Fibroblast of skin of right biceps (primary cell): ENCODE results near the gene GRXCR2.
"Not testable (repeated sequence)": the region's sequence is repeated elsewhere in the genome, so short reads cannot be mapped to it uniquely, and the experiment has no call there.

Source experiments
- DNase-seq: peaks from one replicate; pipeline ENCODE4 v3.0.0-alpha.2; 2013

Gene GRXCR2, protein sequence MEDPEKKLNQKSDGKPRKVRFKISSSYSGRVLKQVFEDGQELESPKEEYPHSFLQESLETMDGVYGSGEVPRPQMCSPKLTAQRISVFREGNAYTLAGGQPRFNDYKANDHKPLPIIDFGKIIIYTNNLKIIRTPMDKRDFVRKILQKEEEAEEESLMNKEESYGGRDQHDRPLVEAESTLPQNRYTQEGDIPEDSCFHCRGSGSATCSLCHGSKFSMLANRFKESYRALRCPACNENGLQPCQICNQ

DNA sequence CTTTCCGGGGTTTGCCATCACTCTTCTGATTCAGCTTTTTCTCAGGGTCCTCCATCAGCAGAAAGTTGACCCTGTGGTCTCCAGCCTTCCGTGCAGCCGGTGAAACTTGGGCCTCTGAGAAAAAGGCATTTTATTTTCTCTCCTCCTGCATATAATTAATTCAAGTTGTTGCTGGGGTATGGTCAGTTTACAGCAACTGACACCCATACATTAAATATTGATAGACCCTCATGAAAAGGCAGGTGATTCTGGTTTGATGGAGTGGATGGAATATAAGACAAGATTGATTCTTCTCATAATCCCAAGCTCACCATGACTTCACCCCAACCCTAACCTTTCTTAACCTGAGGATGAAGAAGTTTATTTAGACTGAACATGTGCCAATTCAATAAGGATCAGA lies at the start of gene GRXCR2:
TSS of gene GRXCR2 (minus strand) at position 101 of the 400 bp plus-strand sequence. CDS start at position 55, 46 bp downstream.
- no peak for DNase-seq

DNA sequence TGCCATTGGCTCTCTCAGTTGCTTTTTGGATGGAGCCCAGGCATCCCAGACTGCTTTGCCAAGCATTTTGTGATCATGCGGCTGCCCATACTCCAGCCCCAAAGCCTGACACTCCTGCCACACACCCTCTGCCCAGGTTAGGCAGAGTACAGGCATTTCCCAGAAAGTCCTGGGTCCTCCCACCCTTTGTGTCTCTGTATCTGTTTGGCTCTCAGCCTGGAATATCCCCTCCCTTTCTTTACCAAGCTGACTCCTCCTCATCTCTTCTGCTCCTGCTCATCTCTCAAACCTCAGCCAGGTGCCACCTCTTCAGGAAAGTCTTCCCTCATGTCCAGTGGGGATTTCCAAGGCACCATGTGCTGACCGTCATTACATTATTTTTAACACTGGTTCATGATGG lies 49.2 kb upstream of the GRXCR2 start:
- no peak for DNase-seq

DNA sequence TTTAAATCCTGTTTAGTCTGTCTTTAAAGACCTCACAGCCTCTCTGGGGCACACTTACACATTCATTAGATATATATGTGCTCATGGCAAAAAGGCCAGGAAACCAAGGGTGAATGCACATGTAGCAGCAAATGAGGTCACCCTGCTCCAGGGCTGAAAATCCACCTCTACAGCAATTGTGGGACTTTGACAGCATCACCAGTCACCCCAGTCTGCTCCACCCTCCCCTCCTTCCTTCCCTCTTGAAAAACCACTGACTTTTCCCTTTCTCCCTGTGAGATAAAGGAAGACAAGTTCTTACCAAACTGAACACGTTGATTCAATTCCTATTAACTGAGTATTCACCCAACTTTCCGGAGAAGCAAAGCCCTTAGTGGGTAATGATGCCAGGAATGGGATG lies 48.4 kb upstream of the GRXCR2 start:
- DNase-seq = no peak

DNA sequence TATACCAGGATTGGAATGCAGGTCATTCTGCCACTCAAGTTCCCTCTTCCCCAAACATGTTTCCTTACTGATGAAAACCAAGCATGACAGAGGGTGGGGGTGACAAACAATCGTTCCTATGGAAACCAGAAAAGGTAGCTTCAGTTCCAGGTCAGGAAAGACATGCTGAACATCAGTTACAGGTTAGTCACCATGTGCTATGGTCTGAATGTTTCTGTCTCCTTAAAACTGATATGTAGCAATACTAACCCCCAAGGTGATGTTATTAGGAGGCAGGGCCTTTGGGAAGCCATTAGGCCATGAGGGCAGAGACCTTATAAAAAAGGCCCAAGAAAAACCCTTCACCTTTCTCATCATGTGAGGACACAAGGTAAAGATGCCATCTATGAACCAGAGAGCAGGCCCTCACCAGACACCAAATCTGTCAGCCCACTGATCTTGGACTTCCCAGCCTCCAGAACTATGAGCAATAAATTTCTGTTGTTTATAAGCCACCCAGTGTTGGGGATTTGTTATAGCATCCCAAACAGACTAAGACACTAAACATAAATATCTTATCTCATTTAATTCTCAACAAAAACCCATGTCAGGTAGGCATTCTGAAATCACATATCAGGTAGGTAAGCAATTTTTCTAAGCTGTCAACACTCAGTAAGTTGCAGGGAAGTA lies 47.9 kb upstream of the GRXCR2 start:
- DNase-seq = no peak

DNA sequence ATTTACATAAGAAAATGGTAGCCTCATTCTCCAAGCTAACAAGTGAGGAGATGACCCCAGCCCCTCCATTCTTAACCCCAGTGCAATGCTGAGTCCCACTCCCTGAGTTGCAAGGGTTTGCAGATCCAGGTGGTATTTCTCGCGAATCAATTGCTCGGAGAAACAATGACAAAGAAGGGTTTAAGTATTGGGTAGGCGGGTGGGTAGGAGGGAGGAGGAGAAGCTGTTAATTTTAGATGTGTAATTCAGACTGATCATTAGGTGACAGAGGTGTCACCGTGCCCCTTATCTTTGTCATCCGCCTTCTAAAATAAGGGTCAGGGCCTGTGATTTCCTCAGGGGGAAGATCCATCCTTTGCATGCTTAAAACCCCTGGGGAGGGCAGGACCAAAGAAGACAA lies 46.6 kb upstream of the GRXCR2 start:
- DNase-seq = no peak

DNA sequence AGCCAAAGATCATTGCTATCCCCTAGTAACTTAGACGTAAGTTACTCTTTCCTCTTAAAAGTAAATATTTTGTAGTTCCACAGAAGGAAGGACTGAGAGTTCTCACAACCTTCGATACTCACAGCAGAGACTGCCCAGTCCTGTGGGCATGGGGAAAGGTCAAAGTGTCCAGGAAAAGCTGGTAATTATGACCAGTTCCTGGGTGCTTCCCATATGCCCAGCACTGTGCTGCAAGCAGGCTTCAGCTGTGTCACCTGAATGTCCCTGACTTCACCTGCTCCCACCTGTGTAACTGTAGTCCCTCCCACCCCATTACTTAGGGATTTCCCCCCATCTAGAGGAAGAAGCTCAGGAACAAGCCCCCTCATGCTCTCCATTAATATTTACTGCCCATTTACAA lies 45.6 kb upstream of the GRXCR2 start:
- DNase-seq = no peak

DNA sequence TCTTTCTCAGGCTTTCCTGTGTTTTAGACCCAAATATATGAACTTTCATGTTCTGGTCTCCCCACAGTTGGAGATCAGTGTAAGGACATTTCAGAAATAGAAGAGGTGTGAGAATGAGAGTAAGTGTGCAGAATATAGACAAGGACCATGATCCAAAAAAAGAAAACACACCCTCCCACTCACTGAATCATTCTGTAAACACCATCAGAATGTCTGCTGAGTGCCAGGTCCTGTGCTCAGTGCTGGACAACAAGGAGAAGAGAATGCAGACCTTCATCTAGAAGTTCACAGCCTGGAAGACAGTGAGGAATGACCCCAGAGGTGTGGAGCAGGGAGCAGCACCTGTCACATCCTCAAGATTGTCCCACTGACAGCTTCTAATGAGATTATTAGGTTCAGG lies 44.5 kb upstream of the GRXCR2 start:
- DNase-seq = no peak

DNA sequence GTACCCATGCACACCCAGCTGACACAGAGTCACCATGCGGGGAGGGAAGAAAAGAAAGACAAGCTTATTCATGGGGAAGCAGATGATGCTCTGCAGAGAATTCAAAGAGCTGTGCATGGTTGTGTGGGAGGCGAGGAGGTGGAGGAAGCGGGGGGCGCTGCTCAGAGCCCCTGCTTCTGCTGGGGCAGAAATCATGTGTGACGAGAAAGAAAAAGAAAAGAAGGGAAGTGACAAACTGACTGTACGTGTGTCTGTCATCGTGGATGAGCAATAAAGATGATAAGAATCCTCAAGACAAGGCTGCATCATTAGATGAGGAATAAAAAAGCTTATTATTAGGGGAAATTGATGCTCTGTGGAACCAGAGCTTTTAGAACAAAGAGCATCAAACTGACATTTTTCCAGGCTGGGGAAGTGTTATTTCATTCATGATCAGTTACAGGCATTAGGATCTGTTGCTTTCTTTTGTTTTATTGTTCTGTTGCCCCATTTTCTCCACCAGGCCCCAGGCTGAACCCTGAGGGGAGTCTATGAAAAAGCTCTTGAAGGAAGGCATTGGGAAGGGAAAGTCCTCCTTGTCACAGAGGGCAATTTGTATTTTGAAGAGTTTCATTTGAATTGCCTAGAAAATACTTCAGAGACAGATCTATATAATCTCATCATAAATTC lies 43.3 kb upstream of the GRXCR2 start:
- no peak for DNase-seq

DNA sequence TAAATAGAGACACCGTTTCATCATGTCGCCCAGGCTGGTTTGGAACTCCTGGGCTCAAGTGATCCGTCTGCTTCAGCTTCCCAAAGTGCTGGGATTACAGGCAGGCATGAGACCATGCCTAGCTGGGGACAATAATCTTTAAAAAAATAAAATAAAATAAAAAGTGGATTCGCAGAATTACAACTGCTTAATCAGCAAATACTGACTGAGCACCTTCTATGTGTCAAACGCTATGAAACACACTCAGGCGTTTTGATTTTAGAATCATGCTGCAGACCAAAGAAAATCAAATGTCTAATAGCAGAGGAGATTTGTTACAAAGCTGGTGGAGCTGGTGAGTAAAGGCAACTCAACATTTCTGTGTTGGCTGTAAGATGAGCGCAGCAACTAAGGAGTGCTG lies 40.9 kb upstream of the GRXCR2 start:
- no peak for DNase-seq

DNA sequence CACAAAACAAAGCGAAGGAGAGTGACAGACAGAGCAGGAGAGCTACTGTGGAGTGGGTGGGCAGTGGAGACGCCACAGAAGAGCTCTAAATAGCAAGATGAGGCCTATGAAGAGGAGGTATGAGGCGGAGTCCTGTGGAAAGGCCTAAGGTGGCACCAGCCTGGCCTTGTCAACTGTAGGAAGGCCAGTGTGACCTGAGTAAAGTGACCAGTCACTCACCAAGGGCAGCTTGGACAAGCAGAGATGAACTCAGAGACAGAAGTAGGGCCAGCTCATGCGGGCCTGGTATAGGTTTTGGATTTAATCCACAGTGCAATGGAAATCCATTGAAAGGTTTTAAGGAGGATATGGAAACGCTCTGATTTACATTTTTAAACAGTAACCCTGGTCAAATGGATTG lies 39.8 kb upstream of the GRXCR2 start:
- DNase-seq = no peak

DNA sequence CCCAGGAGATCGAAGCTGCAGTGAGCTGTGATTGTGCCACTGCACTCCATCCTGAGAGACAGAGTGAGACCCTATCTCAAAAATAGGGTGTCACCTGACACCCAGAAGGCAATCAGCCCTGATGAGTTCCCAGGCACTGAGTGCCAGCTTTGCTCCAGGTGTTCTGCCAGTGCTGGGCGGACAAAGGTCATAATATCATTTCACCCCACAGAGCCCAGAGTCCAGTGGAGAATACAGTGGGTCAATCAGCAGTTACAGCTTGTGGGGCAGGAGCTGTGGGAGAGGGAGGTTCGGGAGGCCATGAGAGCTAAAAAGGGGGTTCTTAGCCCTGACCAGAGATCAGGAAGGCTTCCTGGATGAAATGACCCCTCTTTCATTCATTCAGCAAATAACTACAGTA lies 39.2 kb upstream of the GRXCR2 start:
- no peak for DNase-seq

DNA sequence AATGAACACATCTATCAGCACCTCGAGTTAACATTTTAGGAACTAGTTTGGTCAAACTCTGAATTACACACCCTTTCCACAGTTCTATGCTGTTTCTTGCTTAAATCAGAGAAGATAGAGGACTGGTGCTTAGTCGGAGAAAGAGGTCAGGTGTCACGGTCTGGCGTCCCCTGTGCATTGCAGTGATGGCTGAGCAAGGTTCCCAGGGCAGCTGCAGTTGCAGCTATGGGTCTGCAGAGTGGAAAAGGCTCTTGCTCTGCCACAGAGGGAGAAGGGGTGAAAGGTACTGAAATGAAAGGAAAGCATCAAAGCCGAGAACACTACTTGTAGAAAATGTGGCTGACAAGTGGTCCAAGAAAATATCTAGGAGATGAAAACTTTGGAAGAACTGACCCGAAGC lies 38.4 kb upstream of the GRXCR2 start:
- DNase-seq = no peak

DNA sequence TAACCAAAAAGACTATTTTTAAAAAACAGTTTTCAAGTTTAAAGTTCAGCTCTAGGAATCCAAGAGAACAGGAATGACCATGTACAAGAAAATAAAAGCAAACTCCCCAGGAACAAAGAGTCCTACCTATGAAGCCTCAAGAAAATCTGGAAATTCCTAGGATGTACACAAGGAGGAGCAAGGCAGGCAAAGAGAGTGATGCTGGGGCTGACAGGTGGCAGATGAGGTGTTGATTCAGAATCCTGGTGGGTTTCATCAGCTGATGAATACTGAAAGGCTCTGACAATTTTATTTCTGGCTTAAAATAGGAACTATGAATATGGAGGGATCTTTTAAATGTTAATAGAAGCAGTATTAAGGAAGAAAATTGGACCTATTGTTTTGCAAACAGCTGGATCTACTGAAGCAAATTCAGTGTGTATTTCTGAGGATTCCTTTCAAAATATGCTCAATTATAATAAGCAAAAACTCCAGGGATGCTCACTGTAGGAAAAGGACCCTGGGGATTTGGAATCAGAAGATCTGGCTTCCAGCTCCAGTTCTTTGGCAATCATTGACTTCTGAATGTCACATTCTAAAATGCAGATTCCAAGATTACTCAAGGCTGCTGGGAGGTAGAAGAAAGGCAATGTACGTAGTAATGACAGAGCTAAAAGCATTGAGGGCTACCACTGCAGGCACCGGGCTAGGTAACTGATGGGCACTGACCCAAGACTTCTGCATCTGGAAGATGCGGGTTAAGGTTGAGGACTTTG lies 35.6 kb upstream of the GRXCR2 start:
- DNase-seq = no peak

DNA sequence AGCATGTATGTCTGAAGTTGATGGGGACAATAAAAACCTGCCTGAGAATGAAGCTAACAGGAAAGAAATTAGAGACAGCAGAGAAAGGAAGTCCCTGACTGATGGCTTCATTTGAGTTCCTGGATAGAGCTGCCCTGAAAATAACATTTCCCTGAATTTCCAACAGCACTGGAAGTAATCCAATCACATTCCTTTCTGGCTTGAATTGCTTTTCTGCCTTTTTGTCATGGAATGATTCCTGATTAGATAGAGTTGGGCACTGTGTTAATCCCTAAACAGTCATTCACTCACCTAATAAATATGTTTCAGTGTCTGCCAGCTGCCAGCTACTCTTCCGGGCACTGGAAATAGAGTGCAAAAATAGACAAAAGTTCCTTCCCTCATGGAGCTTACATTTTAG lies 33.6 kb upstream of the GRXCR2 start:
- DNase-seq = peak; percentile 53

DNA sequence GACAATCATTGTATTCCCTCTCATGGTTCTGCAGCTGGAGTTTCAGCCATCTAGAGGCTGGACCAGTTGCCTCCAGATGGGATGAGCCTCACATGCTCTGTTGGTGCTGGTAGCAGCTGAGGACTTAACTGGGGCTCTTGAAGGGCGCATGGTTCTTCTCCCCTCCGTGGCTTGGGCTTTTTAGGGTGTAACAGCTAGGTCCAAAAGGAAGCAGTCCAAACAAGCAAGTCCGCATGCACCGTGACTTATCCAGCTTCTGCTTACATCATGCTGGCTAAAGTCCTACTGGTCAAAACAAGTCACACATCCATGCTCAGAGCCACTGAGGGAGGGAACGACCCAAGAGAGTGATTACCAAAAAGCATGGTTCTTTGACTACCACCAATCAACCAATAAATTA lies 31.9 kb upstream of the GRXCR2 start:
- DNase-seq = no peak

DNA sequence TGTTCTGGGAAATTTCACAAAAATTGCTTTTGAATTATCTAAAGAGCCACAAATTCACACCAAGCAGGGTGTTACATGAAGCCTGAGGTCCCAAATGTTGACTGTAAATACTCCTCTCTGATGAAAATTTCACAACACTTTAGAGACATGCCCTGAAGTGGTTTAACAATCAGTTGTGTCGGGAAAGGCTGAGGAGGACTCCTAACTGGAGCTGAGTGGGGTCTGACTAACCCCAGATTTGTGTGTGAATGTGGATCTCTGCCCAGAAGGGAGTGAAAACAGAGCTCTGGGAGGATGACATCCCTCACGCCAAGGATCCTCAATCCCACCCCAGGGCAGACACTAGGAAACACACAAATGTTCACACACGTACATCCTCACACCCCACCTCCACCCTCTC lies 31.1 kb upstream of the GRXCR2 start:
- DNase-seq = peak; percentile 65

DNA sequence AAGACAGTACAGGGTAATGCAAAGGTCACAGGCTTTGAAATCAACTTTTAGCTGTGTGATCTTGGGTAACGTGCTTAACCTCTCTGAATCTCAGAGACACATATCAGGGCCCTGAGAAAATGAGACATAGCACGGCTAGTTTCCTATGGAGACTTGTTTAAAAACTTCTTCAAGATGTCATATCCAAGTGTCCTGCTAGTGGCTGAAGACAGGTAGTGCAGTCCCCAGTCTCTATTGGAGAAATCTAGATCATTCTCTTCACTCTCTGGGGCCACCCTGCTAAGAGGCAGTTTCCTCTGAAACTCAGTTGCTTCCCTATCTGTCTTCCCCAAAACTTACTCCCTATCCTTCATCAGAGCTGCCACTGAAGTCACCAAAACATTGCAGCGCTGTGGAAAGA lies 30.3 kb upstream of the GRXCR2 start:
- no peak for DNase-seq

DNA sequence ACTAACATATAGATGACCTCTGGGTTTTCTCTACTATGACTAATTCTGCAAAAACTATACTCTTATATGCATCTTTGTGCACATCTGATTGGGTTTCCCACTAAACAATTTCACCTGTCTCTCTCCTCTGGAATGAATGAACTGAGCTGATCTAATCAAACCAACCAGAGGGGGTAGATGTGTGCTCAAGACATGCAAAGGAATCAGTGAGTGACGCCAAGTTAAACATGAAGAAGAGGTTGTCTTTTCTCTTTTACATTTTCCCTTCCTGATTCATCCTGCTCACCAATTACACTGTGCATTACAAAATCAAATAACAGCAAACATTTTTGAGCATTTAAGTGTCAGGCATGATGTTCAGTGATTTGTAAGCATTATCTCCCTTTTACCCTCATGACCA lies 29.6 kb upstream of the GRXCR2 start:
- peak; percentile 58 for DNase-seq

DNA sequence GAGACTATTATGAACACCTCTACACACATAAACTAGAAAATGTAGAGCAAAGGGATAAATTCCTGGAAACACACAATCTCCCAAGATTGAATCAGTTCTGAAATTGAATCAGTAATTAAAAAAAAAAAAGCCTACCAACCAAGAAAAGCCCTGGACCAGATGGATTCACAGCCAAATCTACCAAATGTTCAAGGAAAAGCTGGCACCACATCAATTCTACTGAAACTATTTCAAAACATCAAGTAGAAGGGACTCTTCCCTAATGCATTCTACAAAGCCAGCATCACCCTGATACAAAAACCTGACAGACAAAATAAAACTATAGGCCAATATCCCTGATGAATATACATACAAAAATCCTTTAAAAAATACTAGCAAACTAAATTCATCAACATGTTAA lies 25.4 kb upstream of the GRXCR2 start:
- no peak for DNase-seq

DNA sequence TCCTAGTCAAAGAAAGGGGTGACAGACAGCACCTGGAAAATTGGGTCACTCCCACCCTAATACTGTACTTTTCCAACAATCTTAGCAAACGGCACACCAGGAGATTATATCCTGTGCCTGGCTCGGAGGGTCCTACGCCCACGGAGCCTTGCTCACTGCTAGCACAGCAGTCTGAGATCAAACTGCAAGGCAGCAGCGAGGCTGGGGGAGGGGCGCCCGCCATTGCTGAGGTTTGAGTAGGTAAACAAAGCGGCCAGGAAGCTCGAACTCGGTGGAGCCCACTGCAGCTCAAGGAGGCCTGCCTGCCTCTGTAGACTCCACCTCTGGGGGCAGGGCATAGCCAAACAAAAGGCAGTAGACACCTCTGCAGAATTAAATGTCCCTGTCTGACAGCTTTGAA lies 18.6 kb upstream of the GRXCR2 start:
- not testable (repeated sequence) for DNase-seq

DNA sequence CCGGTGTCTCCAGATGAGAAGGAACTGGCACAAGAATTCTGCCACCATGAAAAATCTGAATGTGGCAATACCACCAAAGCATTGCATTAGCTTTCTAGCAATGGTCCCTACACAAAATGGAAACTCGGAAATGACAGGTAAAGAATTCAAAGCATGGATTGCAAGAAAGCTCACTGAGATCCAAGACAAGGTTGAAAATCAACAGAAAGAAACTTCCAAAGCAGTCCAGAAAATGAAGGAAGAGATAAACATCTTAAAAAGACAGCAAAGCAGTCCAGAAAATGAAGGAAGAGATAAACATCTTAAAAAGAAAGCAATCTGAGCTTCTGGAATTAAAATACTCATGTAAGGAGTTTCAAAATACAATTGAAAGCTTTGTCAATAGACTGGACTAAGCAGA lies 16.8 kb upstream of the GRXCR2 start:
- DNase-seq = no peak

DNA sequence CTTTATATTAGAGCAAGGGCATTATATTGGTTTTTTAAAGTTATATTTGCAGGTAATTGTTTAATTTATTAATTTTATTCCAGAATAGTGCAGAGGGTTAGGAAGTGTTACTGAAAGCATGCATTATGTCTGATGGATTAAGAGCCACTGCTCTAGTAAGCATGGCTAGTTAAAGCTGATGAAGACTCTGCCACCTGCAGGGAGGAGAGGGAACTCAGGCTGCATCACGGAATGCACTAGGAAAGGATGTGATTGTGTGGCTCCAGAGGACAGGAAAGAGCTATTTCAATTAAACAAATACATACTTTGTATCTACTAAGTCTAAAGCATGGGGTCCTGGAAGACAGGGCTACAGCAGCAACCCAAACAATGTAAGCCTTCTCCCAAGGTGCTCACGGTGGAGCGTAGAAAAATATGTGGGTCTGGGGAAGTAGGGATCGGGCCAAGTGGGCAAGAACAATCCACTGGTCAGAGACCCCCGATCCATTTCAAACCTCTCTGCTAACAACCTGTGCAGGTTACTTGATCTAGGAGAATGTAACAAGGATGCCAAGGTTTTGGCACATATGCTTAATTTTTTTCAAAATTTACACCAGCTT lies 15.3 kb upstream of the GRXCR2 start:
- DNase-seq = peak; percentile 52

DNA sequence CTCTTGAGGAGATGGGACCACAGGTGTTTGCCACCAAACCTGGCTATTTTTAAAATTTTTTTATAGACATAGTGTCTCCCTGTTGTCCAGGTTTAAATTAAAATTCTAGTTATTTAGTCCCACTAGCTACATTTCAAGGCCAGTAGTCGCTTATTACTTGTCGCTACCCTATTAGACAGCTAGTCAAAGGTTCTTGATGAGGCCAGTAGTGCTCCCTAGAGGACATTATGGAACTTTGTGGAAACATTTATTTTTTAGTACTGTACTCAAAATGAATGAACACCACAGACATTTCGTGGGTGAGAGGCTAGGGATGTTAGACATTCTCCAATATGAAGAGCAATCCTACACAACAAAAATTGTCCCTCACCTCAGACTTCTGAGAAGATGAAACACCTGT lies 14.4 kb upstream of the GRXCR2 start:
- peak; percentile 5 for DNase-seq
